GM23338 (cell line): Measurements from ENCODE around the gene RTL1. TPM values are rescaled to one million over a fixed set of nuclear protein-coding genes. Genes with fewer than 3 reads are reported as not detected.

Source experiments
- ATAC-seq: fragments of 200-7000 bp; cut with Tn5 transposase; 3 replicates; pipeline ENCODE4 v1.9.1; 2020
- DNase-seq: peaks from one replicate; pipeline ENCODE4 v3.0.0-alpha.2; 2015; ENCODE audit warnings: low spot score
- H2AFZ ChIP-seq: fragments of 200-600 bp; sonication (generic); 2 replicates; pipeline ENCODE4 v1.8.0; 2016; ENCODE audit warnings: antibody characterized with exemption, mild to moderate bottlenecking, moderate library complexity
- H3F3A ChIP-seq: fragments of 200-600 bp; sonication (generic); replicated peaks from 2 replicates; pipeline ENCODE4 v1.8.0; 2017; ENCODE audit warnings: antibody characterized with exemption, mixed run types, low read depth
- H3K27ac ChIP-seq: fragments of 200-600 bp; sonication (generic); 2 replicates; pipeline ENCODE4 v1.6.1; 2016; ENCODE audit warnings: low read depth
- H3K27me3 ChIP-seq: fragments of 200-600 bp; sonication (generic); 2 replicates; pipeline ENCODE4 v1.8.0; 2016; ENCODE audit warnings: mild to moderate bottlenecking, mixed run types, moderate library complexity; ENCODE audit not compliant: insufficient read depth
- H3K36me3 ChIP-seq: fragments of 200-600 bp; sonication (generic); 2 replicates; pipeline ENCODE4 v1.8.0; 2016; ENCODE audit warnings: mild to moderate bottlenecking; ENCODE audit not compliant: insufficient read depth
- H3K4me1 ChIP-seq: fragments of 200-600 bp; sonication (generic); 2 replicates; pipeline ENCODE4 v1.8.0; 2016; ENCODE audit warnings: mild to moderate bottlenecking, moderate library complexity; ENCODE audit not compliant: insufficient read depth
- H3K4me2 ChIP-seq: fragments of 200-600 bp; sonication (generic); 2 replicates; pipeline ENCODE4 v1.7.1; 2017; ENCODE audit warnings: mixed run types
- H3K4me3 ChIP-seq: fragments of 200-600 bp; sonication (generic); 2 replicates; pipeline ENCODE4 v1.6.1; 2016; ENCODE audit warnings: mixed run types
- H3K79me2 ChIP-seq: fragments of 200-600 bp; sonication (generic); replicated peaks from 2 replicates; pipeline ENCODE4 v1.8.0; 2017; ENCODE audit warnings: mild to moderate bottlenecking; ENCODE audit not compliant: insufficient read depth
- H3K9me2 ChIP-seq: fragments of 200-600 bp; sonication (generic); 2 replicates; pipeline ENCODE4 v1.8.0; 2017; ENCODE audit not compliant: insufficient read depth
- H4K20me1 ChIP-seq: fragments of 200-600 bp; sonication (generic); replicated peaks from 2 replicates; pipeline ENCODE4 v1.8.0; 2017; ENCODE audit warnings: mild to moderate bottlenecking; ENCODE audit not compliant: insufficient read depth
- H3K27ac Mint-ChIP-seq: 2 replicates; pipeline ENCODE4 v1.8.0; 2020; ENCODE audit warnings: inconsistent platforms, mild to moderate bottlenecking, moderate library complexity, mixed read lengths
- H3K27me3 Mint-ChIP-seq: 3 replicates; pipeline ENCODE4 v1.8.0; 2022; ENCODE audit warnings: low read depth, mild to moderate bottlenecking, moderate library complexity, mixed read lengths, inconsistent platforms; ENCODE audit not compliant: insufficient read depth, poor library complexity
- H3K36me3 Mint-ChIP-seq: 3 replicates; pipeline ENCODE4 v1.8.0; 2021; ENCODE audit warnings: low read depth, mild to moderate bottlenecking, inconsistent platforms, moderate library complexity, mixed read lengths
- H3K4me1 Mint-ChIP-seq: 3 replicates; pipeline ENCODE4 v1.8.0; 2020; ENCODE audit warnings: mild to moderate bottlenecking, inconsistent platforms, mixed read lengths
- H3K4me3 Mint-ChIP-seq: 3 replicates; pipeline ENCODE4 v1.8.0; 2021; ENCODE audit warnings: moderate library complexity, mild to moderate bottlenecking, inconsistent platforms, mixed read lengths
- H3K9me3 Mint-ChIP-seq: 3 replicates; pipeline ENCODE4 v1.8.0; 2020; ENCODE audit warnings: moderate library complexity, mild to moderate bottlenecking, inconsistent platforms, mixed read lengths
- CREB1 ChIP-seq: fragments of 250-450 bp; sonication (Bioruptor Pico); IDR thresholded peaks from 2 replicates; pipeline ENCODE4 v1.5.0; 2020; ENCODE audit warnings: low read depth, mild to moderate bottlenecking, moderate library complexity
- EZH2 ChIP-seq: fragments of 200-600 bp; sonication (generic); IDR thresholded peaks from one replicate; pipeline ENCODE4 v1.8.0; 2017; ENCODE audit warnings: antibody characterized with exemption, mild to moderate bottlenecking, low read depth; ENCODE audit not compliant: unreplicated experiment
- EZH2phosphoT487 ChIP-seq: fragments of 200-600 bp; sonication (generic); IDR thresholded peaks from one replicate; pipeline ENCODE4 v1.8.1; 2018; ENCODE audit warnings: antibody characterized with exemption; ENCODE audit not compliant: unreplicated experiment
- JUNB ChIP-seq: IDR thresholded peaks from one replicate; pipeline ENCODE4 v1.6.1; 2016; ENCODE audit warnings: antibody characterized with exemption; ENCODE audit not compliant: unreplicated experiment
- NANOG ChIP-seq: IDR thresholded peaks from 2 replicates; pipeline ENCODE4 v1.6.1; 2016; ENCODE audit warnings: antibody characterized with exemption, borderline replicate concordance
- POLR2AphosphoS5 ChIP-seq: IDR thresholded peaks from 2 replicates; pipeline ENCODE4 v1.6.1; 2016; ENCODE audit warnings: antibody characterized with exemption, low read depth
- STAT1 ChIP-seq: IDR thresholded peaks from one replicate; pipeline ENCODE4 v1.6.1; 2016; ENCODE audit warnings: antibody characterized with exemption; ENCODE audit not compliant: unreplicated experiment
- ZNF114 ChIP-seq: fragments of 250-450 bp; sonication (Bioruptor Pico); IDR thresholded peaks from 2 replicates; pipeline ENCODE4 v1.5.0; 2020; ENCODE audit warnings: mild to moderate bottlenecking, moderate library complexity
- ZNF331 ChIP-seq: fragments of 250-450 bp; sonication (Bioruptor Pico); IDR thresholded peaks from 2 replicates; pipeline ENCODE4 v1.5.0; 2020; ENCODE audit warnings: low read depth, mild to moderate bottlenecking, moderate library complexity
- polyA plus RNA-seq: library from polyadenylated mRNA; unstranded; fragments of >200 nt; fragmentation: Nextera tagmentation; extraction: Ambion mirVana; gene quantifications from 2 replicates; pipeline ENCODE4 v1.2.1, GENCODE V29; 2016
- total RNA-seq: library from RNA; depleted of rRNA; stranded (reverse); fragments of >200 nt; shearing (Covaris generic); gene quantifications from 2 replicates; pipeline ENCODE4 v1.2.3, GENCODE V29; 2014
- TF ChIP-seq, protein P1 (sequence below): IDR thresholded peaks from one replicate; pipeline ENCODE4 v1.6.1; 2018; ENCODE audit warnings: antibody characterized with exemption; ENCODE audit not compliant: unreplicated experiment
- TF ChIP-seq, protein P2 (sequence below): IDR thresholded peaks from 2 replicates; pipeline ENCODE4 v1.6.1; 2016; ENCODE audit warnings: antibody characterized with exemption

RTL1 gene
- total and polyA plus RNA-seq, 2 experiments from 2014 or later: not detected

GRCh38 chr14:100893228-100893601, 10.3 kb downstream of the RTL1 start (continued):
- TF ChIP-seq JUNB: no peak

- Histone ChIP-seq H4K20me1 (no peaks in the 10 kb centered on the region), H3K79me2 (no peaks in the 10 kb centered on the region), H3K36me3 (no peaks in the 10 kb centered on the region), H3K27ac (no peak overlapping the region), H3K9me2 (no peaks in the 10 kb centered on the region), H3F3A (no peaks in the 10 kb centered on the region), H3K27me3 (no peaks in the 10 kb centered on the region), H3K4me3 (no peak overlapping the region), H3K4me2 (no peak overlapping the region), H3K4me1 (no peaks in the 10 kb centered on the region; the same call in 1 of the 2 replicates), H2AFZ (no peak overlapping the region)
- no peaks in the 10 kb centered on the region for H3K9me3 Mint-ChIP-seq
- H3K4me1 Mint-ChIP-seq: peaks cover 23% of the 10 kb centered on the region
- no peak overlapping the region for H3K4me3 Mint-ChIP-seq
- no peak overlapping the region for H3K27ac Mint-ChIP-seq
- no peaks in the 10 kb centered on the region for H3K36me3 Mint-ChIP-seq
- no peak for DNase-seq
- H3K27me3 Mint-ChIP-seq: peaks cover 7% of the 10 kb centered on the region
- no peak for ATAC-seq
- TF ChIP-seq NANOG (no peak), POLR2AphosphoS5 (no peak), EZH2phosphoT487 (no peak), ZNF114 (CRISPR knock-in tag) (no peak), JUNB (no peak), CREB1 (CRISPR knock-in tag) (no peak), ZNF331 (CRISPR knock-in tag) (no peak), EZH2 (no peak), STAT1 (no peak)
- TF ChIP-seq, protein P1, sequence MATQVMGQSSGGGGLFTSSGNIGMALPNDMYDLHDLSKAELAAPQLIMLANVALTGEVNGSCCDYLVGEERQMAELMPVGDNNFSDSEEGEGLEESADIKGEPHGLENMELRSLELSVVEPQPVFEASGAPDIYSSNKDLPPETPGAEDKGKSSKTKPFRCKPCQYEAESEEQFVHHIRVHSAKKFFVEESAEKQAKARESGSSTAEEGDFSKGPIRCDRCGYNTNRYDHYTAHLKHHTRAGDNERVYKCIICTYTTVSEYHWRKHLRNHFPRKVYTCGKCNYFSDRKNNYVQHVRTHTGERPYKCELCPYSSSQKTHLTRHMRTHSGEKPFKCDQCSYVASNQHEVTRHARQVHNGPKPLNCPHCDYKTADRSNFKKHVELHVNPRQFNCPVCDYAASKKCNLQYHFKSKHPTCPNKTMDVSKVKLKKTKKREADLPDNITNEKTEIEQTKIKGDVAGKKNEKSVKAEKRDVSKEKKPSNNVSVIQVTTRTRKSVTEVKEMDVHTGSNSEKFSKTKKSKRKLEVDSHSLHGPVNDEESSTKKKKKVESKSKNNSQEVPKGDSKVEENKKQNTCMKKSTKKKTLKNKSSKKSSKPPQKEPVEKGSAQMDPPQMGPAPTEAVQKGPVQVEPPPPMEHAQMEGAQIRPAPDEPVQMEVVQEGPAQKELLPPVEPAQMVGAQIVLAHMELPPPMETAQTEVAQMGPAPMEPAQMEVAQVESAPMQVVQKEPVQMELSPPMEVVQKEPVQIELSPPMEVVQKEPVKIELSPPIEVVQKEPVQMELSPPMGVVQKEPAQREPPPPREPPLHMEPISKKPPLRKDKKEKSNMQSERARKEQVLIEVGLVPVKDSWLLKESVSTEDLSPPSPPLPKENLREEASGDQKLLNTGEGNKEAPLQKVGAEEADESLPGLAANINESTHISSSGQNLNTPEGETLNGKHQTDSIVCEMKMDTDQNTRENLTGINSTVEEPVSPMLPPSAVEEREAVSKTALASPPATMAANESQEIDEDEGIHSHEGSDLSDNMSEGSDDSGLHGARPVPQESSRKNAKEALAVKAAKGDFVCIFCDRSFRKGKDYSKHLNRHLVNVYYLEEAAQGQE: no peak
- TF ChIP-seq, protein P2, sequence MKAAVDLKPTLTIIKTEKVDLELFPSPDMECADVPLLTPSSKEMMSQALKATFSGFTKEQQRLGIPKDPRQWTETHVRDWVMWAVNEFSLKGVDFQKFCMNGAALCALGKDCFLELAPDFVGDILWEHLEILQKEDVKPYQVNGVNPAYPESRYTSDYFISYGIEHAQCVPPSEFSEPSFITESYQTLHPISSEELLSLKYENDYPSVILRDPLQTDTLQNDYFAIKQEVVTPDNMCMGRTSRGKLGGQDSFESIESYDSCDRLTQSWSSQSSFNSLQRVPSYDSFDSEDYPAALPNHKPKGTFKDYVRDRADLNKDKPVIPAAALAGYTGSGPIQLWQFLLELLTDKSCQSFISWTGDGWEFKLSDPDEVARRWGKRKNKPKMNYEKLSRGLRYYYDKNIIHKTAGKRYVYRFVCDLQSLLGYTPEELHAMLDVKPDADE: no peak
These were observed 10.9 kb downstream of the RTL1 start for GRCh38 chr14:100892496-100893227.
